Gastrocnemius medialis (tissue), 4 donors: ENCODE measurements around the gene HELZ2.

Experiments used
- CTCF ChIP-seq, 5 experiments: fragments of 450-650 bp in 3 of 5; fragments of 200-600 bp in 2 of 5; sonication (generic) in 2 of 5; IDR thresholded peaks in 4 of 5; conservative IDR thresholded peaks in 1 of 5; 1 replicate in 4 of 5; 2 replicates in 1 of 5; pipeline ENCODE4 v1.5.1; 2016 to 2019; ENCODE audit warnings: antibody characterized with exemption in 5 of 5, mild to moderate bottlenecking in 3 of 5, moderate library complexity in 3 of 5
- POLR2A ChIP-seq, 2 donors: fragments of 450-650 bp; IDR thresholded peaks; one replicate each; pipeline ENCODE4 v1.6.1; 2017; ENCODE audit warnings: antibody characterized with exemption in 2 of 2, mild to moderate bottlenecking in 2 of 2, moderate library complexity in 2 of 2

DNA sequence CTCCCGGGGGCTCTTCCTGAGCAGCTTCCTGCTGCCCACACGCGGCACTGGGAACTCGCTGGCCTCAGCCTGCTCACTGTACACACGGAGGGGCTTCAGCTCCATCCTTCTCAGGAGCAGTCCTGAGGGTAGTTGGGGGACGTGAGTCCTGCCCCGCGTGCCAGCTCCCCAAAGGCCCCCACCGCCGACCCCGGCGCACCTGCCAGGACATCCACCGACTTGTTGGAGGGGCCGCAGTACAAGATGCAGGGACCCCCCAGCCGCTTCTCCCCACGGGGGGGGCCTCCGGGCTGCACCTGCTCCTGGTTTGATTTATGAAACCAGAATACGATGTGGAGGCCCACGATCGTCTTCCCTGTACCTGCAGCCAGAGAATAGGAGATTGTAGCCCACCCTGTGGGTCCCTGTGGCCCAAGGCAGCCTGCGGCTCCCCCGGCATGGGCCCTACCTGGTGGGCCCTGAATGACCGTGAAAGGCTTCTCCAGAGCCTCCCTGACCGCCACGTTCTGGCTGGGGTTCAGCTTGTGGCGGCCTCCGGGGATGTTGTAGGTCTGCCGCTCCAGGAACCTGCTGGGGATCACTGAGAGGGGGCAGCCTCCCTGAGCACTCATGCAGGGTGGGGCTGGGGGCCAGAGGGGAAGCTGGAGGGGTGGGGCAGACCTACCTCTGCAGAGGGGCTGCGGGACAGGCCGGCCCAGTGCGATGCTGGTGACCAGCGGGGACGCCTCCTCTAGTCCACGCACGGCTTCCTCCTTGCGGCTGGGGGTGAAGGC is 12.2 kb downstream of the HELZ2 start:
- no peak for TF ChIP-seq CTCF (IDR thresholded peaks at IDR 0.05 in 4 of 5, conservative IDR thresholded peaks at IDR 0.05 in 1 of 5)
- TF ChIP-seq POLR2A (IDR thresholded peaks at IDR 0.05), result no peak
